ENCODE data around the gene ZNF19.
"Not testable (repeated sequence)": the region's sequence is repeated elsewhere in the genome, so short reads cannot be mapped to it uniquely, and the experiment has no call there.

Gene ZNF19

DNA sequence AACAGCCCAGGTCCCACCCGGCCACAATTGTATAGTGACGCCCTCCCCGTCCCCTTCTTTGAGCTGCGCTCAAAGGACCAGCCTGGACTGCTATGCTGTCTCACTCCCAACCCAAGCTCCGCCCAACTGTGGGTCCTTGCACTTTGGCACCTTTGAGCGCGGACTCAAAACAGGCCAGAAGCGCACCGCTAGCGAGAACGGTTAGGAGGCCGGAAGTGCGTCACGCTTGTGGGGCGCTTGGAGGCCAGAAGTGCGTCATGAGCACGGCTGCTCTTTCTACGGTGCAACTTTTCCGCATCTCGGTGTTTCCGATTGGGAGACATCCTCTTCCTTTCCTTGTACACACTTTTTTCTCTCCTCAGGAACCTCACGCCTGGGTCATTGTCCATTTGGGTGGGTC, at the start of gene ZNF19:
TSS of gene ZNF19 (minus strand) at position 203 of the 400 bp plus-strand sequence. CDS start 7,210 bp downstream, outside the sequence.
- no peak for DNase-seq (ENCODE audit: low spot score)

- peak; percentile 2 for DNase-seq (ENCODE audit: low spot score)
Observed at GRCh38 chr16:71537643-71538042, 48.5 kb upstream of the ZNF19 start.

DNA sequence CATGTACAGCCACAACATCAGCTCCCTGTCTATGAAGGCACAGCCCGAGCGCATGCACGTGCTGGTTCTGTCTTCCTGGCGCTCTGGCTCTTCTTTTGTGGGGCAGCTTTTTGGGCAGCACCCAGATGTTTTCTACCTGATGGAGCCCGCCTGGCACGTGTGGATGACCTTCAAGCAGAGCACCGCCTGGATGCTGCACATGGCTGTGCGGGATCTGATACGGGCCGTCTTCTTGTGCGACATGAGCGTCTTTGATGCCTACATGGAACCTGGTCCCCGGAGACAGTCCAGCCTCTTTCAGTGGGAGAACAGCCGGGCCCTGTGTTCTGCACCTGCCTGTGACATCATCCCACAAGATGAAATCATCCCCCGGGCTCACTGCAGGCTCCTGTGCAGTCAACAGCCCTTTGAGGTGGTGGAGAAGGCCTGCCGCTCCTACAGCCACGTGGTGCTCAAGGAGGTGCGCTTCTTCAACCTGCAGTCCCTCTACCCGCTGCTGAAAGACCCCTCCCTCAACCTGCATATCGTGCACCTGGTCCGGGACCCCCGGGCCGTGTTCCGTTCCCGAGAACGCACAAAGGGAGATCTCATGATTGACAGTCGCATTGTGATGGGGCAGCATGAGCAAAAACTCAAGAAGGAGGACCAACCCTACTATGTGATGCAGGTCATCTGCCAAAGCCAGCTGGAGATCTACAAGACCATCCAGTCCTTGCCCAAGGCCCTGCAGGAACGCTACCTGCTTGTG, 47.8 kb upstream of the ZNF19 start:
- no peak for DNase-seq (ENCODE audit: low spot score)

DNA sequence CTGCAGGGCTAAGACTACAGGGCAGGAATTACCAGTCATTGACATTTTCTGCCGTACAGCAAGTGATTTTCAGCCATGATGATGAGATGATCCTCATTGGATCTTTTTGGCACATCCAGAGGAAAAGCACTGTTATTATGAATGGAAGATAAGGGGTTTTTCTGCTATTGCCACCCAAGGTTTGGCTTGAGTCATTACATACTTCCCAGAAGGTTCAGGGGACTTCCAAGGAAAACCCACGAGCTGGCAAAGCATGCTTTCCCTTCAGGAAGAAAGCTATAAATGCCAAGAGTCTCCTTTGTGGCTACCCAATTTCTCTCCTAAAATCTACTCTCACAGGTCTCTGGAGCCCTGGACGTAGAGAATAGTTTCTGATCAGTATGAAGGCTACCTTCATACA, 43.2 kb upstream of the ZNF19 start:
- DNase-seq (ENCODE audit: low spot score): no peak

DNA sequence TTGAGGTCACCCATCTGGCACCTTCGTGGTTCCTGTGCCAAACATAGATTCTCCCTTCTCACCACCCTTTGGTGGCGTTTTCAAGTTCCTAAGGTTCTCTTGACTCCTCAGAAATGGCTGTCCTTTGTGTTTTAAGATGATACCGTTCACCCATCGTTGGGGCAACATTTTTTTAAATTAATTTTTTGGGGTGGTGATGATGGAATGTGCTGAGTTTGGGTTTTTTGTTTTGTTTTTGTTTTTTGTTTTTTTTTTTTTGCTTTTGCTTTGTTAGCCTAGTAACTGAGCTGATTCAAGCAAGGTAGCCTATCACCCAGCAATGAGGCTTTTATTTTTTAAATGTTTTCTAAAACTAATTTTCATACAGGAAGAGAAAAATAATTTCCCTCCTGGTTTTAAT, 39.7 kb upstream of the ZNF19 start:
- no peak for DNase-seq (ENCODE audit: low spot score)

DNA sequence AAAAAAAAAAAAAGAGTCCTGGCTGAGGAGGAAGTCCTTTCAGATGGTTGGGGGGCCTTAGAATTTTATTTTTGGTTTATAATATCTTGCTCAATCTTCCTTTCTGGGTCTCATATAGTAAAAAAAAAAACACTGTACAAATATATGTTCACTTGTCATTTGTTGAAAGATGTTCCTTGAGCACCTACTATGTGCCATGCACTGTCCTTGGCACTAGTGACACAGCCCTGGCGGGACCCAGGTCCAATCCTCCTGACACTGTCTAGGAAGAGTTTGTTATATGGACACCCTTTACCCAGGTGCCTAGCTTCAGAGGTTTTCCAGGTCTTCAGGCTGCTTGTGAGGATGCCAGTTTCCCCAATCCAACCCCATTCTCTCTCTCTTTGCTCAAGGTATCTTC, 39.1 kb upstream of the ZNF19 start:
- DNase-seq (ENCODE audit: low spot score): no peak

DNA sequence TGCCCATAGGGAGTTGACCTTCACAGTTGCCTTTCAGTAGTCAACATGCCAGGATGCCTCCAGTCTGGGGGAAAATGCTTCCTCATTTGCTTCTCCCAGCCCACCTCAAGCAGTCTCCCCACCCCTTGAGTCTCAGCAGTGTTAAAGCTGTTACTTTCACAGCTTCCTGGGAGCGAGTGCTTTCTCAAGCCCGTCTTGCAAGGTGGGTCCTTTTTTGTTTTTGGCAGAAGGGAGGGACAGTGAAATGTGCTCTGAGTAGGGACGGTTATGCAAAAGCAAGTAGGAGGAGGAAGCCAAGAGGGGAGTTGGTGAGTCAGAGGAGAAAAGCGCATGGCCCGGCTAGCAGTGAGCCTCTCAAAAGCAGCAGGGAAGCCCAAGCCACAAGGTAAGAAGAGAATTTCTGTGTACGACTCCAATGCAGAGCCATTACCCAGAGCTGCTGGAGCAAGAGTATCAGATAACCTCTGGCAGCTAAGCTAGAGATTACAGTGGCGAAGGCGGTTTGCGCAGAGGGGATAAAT, 37.0 kb upstream of the ZNF19 start, which contains the start of gene CHST4:
TSS of gene CHST4 (plus strand) at position 316 of the 521 bp plus-strand sequence. CDS start 10,252 bp downstream, outside the sequence.
- no peak for DNase-seq (ENCODE audit: low spot score)

DNA sequence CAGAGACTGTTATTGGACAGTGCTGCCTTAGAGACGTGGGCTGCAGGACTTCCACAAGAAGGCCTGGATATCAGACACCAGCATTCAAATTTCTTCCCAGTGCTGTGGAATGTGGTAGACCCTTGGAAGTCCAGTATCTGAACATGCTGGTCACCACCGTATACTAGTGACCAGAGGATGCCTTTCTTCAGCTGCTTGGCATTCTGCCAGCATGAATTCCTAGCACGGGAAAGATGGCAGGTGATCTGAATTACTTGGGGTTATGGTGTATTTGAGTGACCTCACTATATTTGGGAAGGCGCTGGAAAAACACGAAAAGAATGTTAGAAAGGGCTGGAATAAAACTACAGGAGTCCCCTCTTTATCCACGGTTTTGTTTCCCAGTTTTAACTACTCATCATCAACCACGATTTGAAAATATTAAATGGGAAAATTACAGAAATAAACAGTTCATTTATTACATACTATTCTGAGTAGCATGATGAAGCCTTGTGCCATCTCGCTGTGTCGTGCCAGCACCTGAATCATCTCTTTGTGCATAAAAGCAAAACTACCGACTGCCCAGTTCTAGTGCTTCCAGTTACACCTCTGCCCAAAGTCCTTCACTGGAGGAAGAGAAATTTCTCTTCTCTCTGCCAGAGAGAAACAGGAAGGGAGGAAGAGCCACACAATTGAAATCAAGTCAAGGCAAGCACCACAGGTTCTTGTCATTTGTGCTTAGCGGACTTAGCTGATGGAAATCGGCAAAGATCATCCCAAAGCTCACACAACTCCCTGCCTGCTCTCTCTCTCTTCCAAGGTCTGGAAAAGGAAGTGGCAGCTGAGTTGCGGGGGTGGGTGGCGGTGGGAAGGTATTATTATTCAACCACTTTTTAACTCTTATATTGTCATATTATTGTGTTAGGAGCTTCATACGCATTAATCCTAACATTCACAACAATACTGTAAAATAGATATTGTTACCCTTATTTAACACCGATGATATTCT, 35.7 kb upstream of the ZNF19 start:
- no peak for DNase-seq (ENCODE audit: low spot score)

GRCh38 chr16:71520550-71520949, 31.4 kb upstream of the ZNF19 start:
- no peak for DNase-seq (ENCODE audit: low spot score)

DNA sequence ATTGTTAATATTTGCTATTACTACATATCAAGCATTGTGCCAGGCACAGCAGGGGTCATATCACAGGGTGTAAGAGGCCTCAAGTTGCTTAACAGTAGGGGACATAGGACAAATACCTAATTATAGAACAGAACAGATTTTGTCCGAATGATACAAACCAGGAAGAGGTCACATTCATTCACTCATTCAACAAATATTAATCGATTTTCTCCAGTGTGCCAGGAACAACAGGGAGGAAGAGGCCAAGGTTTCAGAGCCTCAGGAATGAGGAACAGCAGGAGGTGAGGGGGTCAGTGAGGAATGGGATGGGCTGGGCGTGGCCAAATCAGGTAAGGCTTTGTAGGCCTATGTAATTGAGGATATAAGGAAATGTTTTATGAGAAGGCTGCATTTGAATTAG, 25.9 kb upstream of the ZNF19 start:
- DNase-seq (ENCODE audit: low spot score): no peak

GRCh38 chr16:71514476-71514875, 25.4 kb upstream of the ZNF19 start:
- no peak for DNase-seq (ENCODE audit: low spot score)

GRCh38 chr16:71513302-71513701, 24.2 kb upstream of the ZNF19 start:
- no peak for DNase-seq (ENCODE audit: low spot score)

DNA sequence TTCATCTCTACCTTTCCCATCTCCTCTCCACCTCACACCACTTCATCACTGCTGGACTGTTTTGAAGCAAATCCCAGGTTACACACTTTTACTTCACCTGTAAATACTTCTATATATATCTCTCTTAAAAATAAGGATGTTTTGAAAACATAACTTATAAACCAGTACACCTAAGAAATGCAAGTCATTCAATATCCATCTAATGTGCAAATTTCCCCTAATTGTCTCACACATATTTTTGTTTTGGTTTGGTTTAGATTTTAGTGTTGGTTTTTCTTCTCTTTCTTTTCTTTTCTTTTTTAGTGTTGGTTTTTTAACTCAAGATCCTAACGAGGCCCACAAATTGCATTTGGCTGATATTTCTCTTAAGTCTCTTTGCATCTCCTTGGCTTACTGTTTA, 17.9 kb upstream of the ZNF19 start:
- DNase-seq (ENCODE audit: low spot score): no peak

- DNase-seq (ENCODE audit: low spot score): no peak
Observed at GRCh38 chr16:71504901-71505300, 15.8 kb upstream of the ZNF19 start.

- DNase-seq (ENCODE audit: low spot score): not testable (repeated sequence)
Observed at GRCh38 chr16:71504051-71504450, 14.9 kb upstream of the ZNF19 start.

DNA sequence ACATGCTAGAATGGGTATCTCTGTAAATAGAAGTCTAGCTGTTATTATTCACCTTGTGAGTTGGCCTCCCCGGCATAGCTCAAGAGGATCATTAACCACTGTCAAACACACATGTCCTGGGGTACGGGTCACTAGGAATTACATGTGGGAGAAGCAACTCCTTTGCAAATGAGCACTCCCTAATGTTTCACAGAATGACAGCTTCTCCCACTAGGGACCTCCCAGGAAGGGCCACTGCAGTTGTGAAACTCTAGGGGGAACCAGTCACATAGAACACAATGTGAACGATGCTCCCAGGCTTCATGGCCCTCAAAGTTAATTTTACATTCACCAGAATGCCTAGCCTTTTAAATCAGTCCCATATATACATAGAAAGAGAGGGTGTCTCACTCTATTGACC, 12.4 kb upstream of the ZNF19 start:
- no peak for DNase-seq (ENCODE audit: low spot score)

DNA sequence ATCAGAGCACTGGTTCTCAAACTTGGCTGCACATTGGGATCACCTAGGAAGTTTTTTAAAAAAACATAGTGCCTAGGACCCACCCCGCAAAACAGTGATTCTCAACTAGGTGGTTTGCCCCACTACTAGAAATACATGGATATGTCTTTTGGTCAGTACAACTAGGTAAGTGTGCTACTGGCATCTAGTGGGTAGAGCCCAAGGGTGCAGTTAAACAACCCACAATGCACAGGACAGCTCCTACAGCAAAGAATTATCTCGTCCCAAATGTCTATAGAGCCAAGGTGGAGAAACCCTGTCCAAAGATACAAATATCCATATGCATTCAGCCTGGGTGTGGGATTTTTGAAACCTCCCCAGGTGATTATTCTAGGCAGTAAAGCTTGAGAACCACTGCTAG, 11.8 kb upstream of the ZNF19 start:
- no peak for DNase-seq (ENCODE audit: low spot score)

GRCh38 chr16:71499775-71500364, 10.7 kb upstream of the ZNF19 start:
- DNase-seq (ENCODE audit: low spot score): peak; percentile 50

GRCh38 chr16:71498031-71498430, 8.9 kb upstream of the ZNF19 start:
- no peak for DNase-seq (ENCODE audit: low spot score)

DNA sequence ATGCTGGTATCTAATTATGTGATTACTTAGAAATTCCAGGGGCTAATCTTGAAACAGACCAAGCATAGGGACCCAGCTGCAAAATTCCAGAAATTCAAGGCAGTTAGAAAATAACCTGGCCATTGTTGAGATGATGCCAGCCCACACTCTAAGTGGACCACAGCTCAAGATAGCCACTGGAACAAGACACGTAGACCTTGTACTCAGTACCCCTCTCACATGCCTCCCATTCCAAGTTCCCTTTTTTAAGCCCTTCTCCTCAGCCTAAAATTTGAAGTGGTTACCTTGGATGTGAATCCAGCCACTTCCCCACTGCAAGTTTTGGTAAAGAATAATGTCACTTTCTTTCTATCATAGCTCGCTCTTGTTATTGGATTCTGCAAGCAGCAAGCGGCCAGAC, 4.1 kb upstream of the ZNF19 start:
- no peak for DNase-seq (ENCODE audit: low spot score)

DNA sequence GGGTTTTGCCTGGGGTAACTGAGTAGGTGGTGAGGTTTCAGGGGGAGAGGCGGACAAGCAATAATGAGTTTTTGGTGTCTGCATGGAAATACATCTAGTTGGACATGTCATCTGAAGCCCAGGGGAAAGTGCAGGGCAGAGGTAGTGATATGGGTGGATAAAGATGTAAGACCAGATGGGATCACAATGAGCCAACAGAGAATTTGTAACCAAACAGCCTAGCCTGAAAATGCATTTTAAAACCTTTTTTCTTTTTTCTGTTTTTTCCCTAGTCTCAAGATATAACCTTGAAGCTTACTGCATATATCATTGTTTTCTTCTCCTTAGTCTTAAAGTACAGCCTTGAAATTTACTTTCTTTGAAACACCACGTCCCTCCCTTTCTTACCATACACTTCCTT, 3.7 kb upstream of the ZNF19 start:
- DNase-seq (ENCODE audit: low spot score): no peak

GRCh38 chr16:71491054-71491453, 1.9 kb upstream of the ZNF19 start:
- no peak for DNase-seq (ENCODE audit: low spot score)
